Endothelial cell of umbilical vein (primary cell): ENCODE measurements around the gene PPHLN1.

Experiments used
- CTCF ChIP-seq, 2 donors: IDR thresholded peaks; 1 replicate in 1 of 2; 2 replicates in 1 of 2; pipeline ENCODE4 v1.5.1; 2011; ENCODE audit warnings: low read length in 2 of 2, mild to moderate bottlenecking in 2 of 2, moderate library complexity in 2 of 2, control low read depth in 1 of 2, inconsistent platforms in 1 of 2, low read depth in 1 of 2; ENCODE audit not compliant: insufficient read depth in 1 of 2; ENCODE audit errors: extremely low read depth in 1 of 2
- EZH2 ChIP-seq: IDR thresholded peaks from 2 replicates; pipeline ENCODE4 v1.6.1; 2012; ENCODE audit warnings: borderline replicate concordance, low read depth, mild to moderate bottlenecking, moderate library complexity, low read length, inconsistent platforms; ENCODE audit not compliant: severe bottlenecking
- GATA2 ChIP-seq: IDR thresholded peaks from 2 replicates; pipeline ENCODE4 v1.7.0; 2011; ENCODE audit warnings: low read depth, mild to moderate bottlenecking, moderate library complexity, mixed read lengths, low read length; ENCODE audit not compliant: insufficient read length, insufficient read depth
- JUN ChIP-seq: IDR thresholded peaks from 2 replicates; pipeline ENCODE4 v1.6.1; 2011; ENCODE audit warnings: borderline replicate concordance, low read depth; ENCODE audit not compliant: insufficient read length, insufficient read depth
- POLR2A ChIP-seq: IDR thresholded peaks from 2 replicates; pipeline ENCODE4 v1.6.1; 2012; ENCODE audit warnings: low read depth, mild to moderate bottlenecking, control low read depth, low read length

GRCh38 chr12:42468341-42468821 is 142.4 kb downstream of the PPHLN1 start:
- TF ChIP-seq CTCF (IDR thresholded peaks at IDR 0.05; ENCODE audit: extremely low read depth in 1 of 2, insufficient read depth in 1 of 2, low read depth in 1 of 2, low read length in 2 of 2) (no peak), POLR2A (no peak), EZH2 (no peak), JUN (no peak), GATA2 (no peak)
